Endodermal cell (in vitro differentiated cells): ENCODE data around the gene NAP1L1. TPM values are rescaled to one million over a fixed set of nuclear protein-coding genes. Genes with fewer than 3 reads are reported as not detected.
A peak's percentile ranks its signal among the peaks of the same experiment; 100 is the strongest.

Experiments used
- DNase-seq: peaks from one replicate; pipeline ENCODE4 v3.0.0-alpha.2; 2017
- H3K27ac ChIP-seq: 2 replicates; pipeline ENCODE4 v1.5.1; 2013; ENCODE audit warnings: mild to moderate bottlenecking, low read depth, low read length, moderate library complexity
- H3K27me3 ChIP-seq: 2 replicates; pipeline ENCODE4 v1.6.1; 2013; ENCODE audit warnings: mild to moderate bottlenecking, low read length, moderate library complexity; ENCODE audit not compliant: insufficient read depth, control insufficient read depth, poor library complexity, severe bottlenecking
- H3K36me3 ChIP-seq: 2 replicates; pipeline ENCODE4 v1.7.0; 2013; ENCODE audit warnings: mild to moderate bottlenecking, low read length, moderate library complexity; ENCODE audit not compliant: control insufficient read depth, insufficient read depth
- H3K4me1 ChIP-seq: one replicate; pipeline ENCODE4 v1.7.0; 2013; ENCODE audit warnings: low read length; ENCODE audit not compliant: control insufficient read depth, insufficient read depth
- H3K4me3 ChIP-seq: 2 replicates; pipeline ENCODE4 v1.5.1; 2013; ENCODE audit warnings: mild to moderate bottlenecking, low read length, moderate library complexity
- H3K9ac ChIP-seq: 2 replicates; pipeline ENCODE4 v1.6.1; 2013; ENCODE audit warnings: mild to moderate bottlenecking, low read length, moderate library complexity; ENCODE audit not compliant: poor library complexity, severe bottlenecking; ENCODE audit errors: extremely low read depth
- H3K9me3 ChIP-seq: 2 replicates; pipeline ENCODE4 v1.6.1; 2013; ENCODE audit warnings: mild to moderate bottlenecking, low read length, moderate library complexity; ENCODE audit not compliant: control insufficient read depth
- H3K27ac Mint-ChIP-seq: 2 replicates; pipeline ENCODE4 v1.8.0; 2020; ENCODE audit warnings: mixed read lengths
- H3K27me3 Mint-ChIP-seq: 2 replicates; pipeline ENCODE4 v1.8.0; 2021; ENCODE audit warnings: mild to moderate bottlenecking, mixed read lengths; ENCODE audit not compliant: insufficient read depth
- H3K36me3 Mint-ChIP-seq: 2 replicates; pipeline ENCODE4 v1.8.0; 2020; ENCODE audit warnings: low read depth, mixed read lengths
- H3K4me1 Mint-ChIP-seq: 2 replicates; pipeline ENCODE4 v1.8.0; 2020; ENCODE audit warnings: mixed read lengths
- H3K4me3 Mint-ChIP-seq: 2 replicates; pipeline ENCODE4 v1.8.0; 2020; ENCODE audit warnings: mild to moderate bottlenecking, moderate library complexity, mixed read lengths
- H3K9me3 Mint-ChIP-seq: 2 replicates; pipeline ENCODE4 v1.8.0; 2020; ENCODE audit warnings: mild to moderate bottlenecking, mixed read lengths
- WGBS, 2 experiments: methylation state at CpG; one replicate each; pipeline versions ENCODE4 v1.1.5 to v1.1.7; 2013; ENCODE audit warnings: missing lambda C conversion rate in 2 of 2, mixed read lengths in 1 of 2; ENCODE audit not compliant: insufficient coverage in 1 of 2, insufficient read length in 1 of 2; 5-methylcytosine and 5-hydroxymethylcytosine counted together
- total RNA-seq, 2 donors: library from RNA; stranded (reverse); fragmentation: NEBNext Ultra II Directional in 1 of 2; extraction: Animal tissue kit (Norgen Biotek cat#: 25700) in 1 of 2; gene quantifications; 2 replicates in 1 of 2; 3 replicates in 1 of 2; pipeline ENCODE4 v1.2.1, GENCODE V29; 2021
- TF ChIP-seq, protein P1 (sequence below): fragments of 200-600 bp; sonication (generic); conservative IDR thresholded peaks from 2 replicates; pipeline ENCODE4 v1.5.0; 2021; ENCODE audit warnings: antibody characterized with exemption, mild to moderate bottlenecking

Gene NAP1L1
- total RNA-seq, 2 donors from 2014 or later: 711 to 829 TPM

DNA sequence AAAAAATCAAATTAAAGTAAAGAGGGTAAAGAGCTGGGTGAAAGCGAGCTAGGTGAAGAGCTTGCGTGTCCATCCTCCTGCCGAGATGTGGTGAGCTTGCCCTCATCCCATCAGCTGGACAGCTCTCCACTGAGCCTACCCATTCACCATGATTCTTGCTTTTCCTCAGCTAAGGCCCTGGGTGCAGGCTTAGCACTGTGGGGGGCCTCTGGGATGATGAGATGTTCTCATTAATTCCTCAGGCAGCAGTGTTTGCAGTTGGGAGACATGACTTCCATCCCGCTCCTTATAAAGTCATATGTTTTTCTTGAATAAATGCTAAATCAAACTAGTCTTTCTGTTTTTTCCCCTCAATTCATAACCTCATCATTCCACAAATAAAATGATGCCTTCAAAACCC is 70.9 kb downstream of the NAP1L1 start:
- Mint-ChIP-seq H3K27me3 (peaks cover 6% of the 10 kb centered on the region), H3K27ac (no peak overlapping the region), H3K4me3 (no peak overlapping the region), H3K4me1 (peaks cover 47% of the 10 kb centered on the region), H3K36me3 (no peaks in the 10 kb centered on the region), H3K9me3 (no peaks in the 10 kb centered on the region)
- Histone ChIP-seq H3K27ac (no peak overlapping the region), H3K4me1 (peaks cover 16% of the 10 kb centered on the region), H3K36me3 (no peaks in the 10 kb centered on the region), H3K4me3 (no peak overlapping the region), H3K27me3 (peaks cover 5% of the 10 kb centered on the region), H3K9ac (no peak overlapping the region), H3K9me3 (no peaks in the 10 kb centered on the region)
- WGBS, 2 experiments: 90 to 100% methylated on average over 1 to 4 of the region's 4 CpGs
- DNase-seq: peak; percentile 60
- TF ChIP-seq, protein P1, sequence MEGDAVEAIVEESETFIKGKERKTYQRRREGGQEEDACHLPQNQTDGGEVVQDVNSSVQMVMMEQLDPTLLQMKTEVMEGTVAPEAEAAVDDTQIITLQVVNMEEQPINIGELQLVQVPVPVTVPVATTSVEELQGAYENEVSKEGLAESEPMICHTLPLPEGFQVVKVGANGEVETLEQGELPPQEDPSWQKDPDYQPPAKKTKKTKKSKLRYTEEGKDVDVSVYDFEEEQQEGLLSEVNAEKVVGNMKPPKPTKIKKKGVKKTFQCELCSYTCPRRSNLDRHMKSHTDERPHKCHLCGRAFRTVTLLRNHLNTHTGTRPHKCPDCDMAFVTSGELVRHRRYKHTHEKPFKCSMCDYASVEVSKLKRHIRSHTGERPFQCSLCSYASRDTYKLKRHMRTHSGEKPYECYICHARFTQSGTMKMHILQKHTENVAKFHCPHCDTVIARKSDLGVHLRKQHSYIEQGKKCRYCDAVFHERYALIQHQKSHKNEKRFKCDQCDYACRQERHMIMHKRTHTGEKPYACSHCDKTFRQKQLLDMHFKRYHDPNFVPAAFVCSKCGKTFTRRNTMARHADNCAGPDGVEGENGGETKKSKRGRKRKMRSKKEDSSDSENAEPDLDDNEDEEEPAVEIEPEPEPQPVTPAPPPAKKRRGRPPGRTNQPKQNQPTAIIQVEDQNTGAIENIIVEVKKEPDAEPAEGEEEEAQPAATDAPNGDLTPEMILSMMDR: no peak

DNA sequence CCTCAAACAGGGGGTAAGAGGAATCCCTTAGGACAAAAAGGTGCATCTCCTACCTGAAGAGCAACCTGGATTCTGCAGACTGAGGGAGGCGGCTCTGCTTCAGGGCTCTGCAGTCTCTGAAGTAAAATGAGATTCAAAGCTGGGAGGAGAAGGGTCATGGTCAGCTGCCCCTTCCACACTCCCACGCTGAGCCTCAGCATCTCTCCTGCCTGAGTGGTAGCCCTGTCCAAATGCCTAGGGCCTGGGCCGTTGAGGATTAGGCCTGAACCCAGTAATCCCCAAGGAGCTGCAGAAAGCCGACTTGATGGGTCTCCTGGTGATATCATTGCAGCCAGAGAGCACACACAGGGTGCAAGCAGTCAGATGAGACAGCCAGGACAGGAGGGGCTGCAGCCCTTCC is 71.8 kb downstream of the NAP1L1 start:
- Mint-ChIP-seq H3K4me3 (no peak overlapping the region), H3K27me3 (peaks cover 6% of the 10 kb centered on the region), H3K27ac (no peak overlapping the region), H3K36me3 (no peaks in the 10 kb centered on the region), H3K4me1 (peaks cover 47% of the 10 kb centered on the region), H3K9me3 (no peaks in the 10 kb centered on the region)
- H3K4me3 ChIP-seq: no peak overlapping the region
- TF ChIP-seq, protein P1: no peak
- no peak overlapping the region for H3K27ac ChIP-seq
- no peaks in the 10 kb centered on the region for H3K36me3 ChIP-seq
- 94 to 100% methylated on average over 2 to 4 of the region's 4 CpGs for WGBS, 2 experiments
- no peak for DNase-seq
- H3K4me1 ChIP-seq: peaks cover 9% of the 10 kb centered on the region
- H3K27me3 ChIP-seq: peaks cover 5% of the 10 kb centered on the region
- no peak overlapping the region for H3K9ac ChIP-seq
- no peaks in the 10 kb centered on the region for H3K9me3 ChIP-seq

DNA sequence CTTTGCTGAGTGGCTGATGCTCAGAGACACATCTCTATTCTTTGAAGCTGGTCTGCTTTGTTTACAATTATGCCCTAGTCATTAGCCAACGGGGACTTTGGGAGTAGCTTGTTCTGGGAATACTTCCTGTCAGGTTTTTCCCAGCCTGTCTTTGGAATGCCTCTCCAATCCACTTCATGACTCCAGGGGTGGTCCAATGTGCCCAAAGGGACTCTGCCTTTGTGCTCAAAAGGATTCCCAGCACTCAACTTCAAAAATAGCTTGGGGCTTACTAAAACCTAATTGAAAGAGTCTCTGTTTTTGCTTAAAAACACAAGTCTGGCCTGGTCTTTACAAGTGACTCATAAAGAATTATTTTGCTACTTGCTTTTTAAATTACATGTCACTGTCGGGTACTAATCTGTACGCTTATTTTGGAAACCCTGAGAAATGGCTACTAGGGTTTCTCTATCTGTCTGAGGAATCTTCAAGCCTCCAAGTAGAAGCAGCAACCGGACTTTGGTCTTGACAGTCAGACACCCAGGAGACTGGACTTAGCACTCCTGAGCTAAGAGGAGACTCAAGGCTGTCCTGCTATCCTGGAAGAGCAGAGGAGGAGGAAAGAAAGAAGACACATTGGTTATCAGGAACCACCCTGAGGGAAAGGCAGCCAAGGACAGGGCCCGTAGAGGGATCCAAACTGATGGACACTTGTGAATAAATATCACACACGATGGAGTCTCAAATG is 73.6 kb downstream of the NAP1L1 start:
- Mint-ChIP-seq H3K9me3 (no peaks in the 10 kb centered on the region), H3K27ac (peak overlapping the region; percentile 83)
- H3K36me3 ChIP-seq: no peaks in the 10 kb centered on the region

More for the DNA sequence above, 73.6 kb downstream of the NAP1L1 start:
- no peak overlapping the region for H3K27ac ChIP-seq
- peaks cover 9% of the 10 kb centered on the region for H3K4me1 ChIP-seq
- WGBS, 2 experiments: 90 to 95% methylated on average over 5 to 6 of the region's 6 CpGs
- Mint-ChIP-seq H3K36me3 (no peaks in the 10 kb centered on the region), H3K4me1 (peaks cover 47% of the 10 kb centered on the region), H3K4me3 (no peak overlapping the region), H3K27me3 (peaks cover 6% of the 10 kb centered on the region)
- peaks cover 5% of the 10 kb centered on the region for H3K27me3 ChIP-seq
- DNase-seq: peak; percentile 82
- TF ChIP-seq, protein P1: no peak
- no peak overlapping the region for H3K9ac ChIP-seq
- H3K9me3 ChIP-seq: no peaks in the 10 kb centered on the region
- H3K4me3 ChIP-seq: no peak overlapping the region
